CD4-positive, CD25-positive, alpha-beta regulatory T cell (primary cell): ENCODE data around the gene CNIH4. TPM values are rescaled to one million over a fixed set of nuclear protein-coding genes. Genes with fewer than 3 reads are reported as not detected.
A peak's percentile ranks its signal among the peaks of the same experiment; 100 is the strongest.

Source experiments
- ATAC-seq, 2 donors: fragments of 150-1000 bp; cut with Tn5 transposase; one replicate each; pipeline ENCODE4 v1.10.0; 2021; ENCODE audit warnings: low read depth in 2 of 2, moderate number of reproducible peaks in 2 of 2, moderate library complexity in 1 of 2
- DNase-seq, 3 donors: peaks; one replicate each; pipeline versions ENCODE4 v3.0.0 to v3.0.0-alpha.2; 2012 to 2022; ENCODE audit warnings: mixed read lengths in 1 of 3
- H3K27ac ChIP-seq: one replicate; pipeline ENCODE4 v1.7.0; 2013; ENCODE audit warnings: mild to moderate bottlenecking, low read length; ENCODE audit not compliant: insufficient read depth, poor library complexity, severe bottlenecking
- H3K27me3 ChIP-seq: one replicate; pipeline ENCODE4 v1.7.0; 2013; ENCODE audit warnings: low read length; ENCODE audit not compliant: control insufficient read depth, insufficient read depth
- H3K36me3 ChIP-seq: one replicate; pipeline ENCODE4 v1.7.0; 2013; ENCODE audit warnings: mild to moderate bottlenecking, low read length, moderate library complexity; ENCODE audit not compliant: control insufficient read depth, insufficient read depth
- H3K4me1 ChIP-seq: 2 replicates; pipeline ENCODE4 v1.7.0; 2013; ENCODE audit warnings: mild to moderate bottlenecking, low read length; ENCODE audit not compliant: insufficient read depth, control insufficient read depth, poor library complexity, severe bottlenecking
- H3K4me3 ChIP-seq: one replicate; pipeline ENCODE4 v1.7.0; 2013; ENCODE audit warnings: low read depth, mild to moderate bottlenecking, low read length, moderate library complexity
- H3K9me3 ChIP-seq, 2 experiments: 1 replicate in 1 of 2; 2 replicates in 1 of 2; pipeline ENCODE4 v1.7.0; 2013; ENCODE audit warnings: low read length in 2 of 2, mild to moderate bottlenecking in 1 of 2, moderate library complexity in 1 of 2; ENCODE audit not compliant: control insufficient read depth in 2 of 2
- H3K27ac Mint-ChIP-seq, 3 donors: one replicate each; pipeline ENCODE4 v1.8.0; 2020 to 2022; ENCODE audit warnings: mild to moderate bottlenecking in 3 of 3, mixed read lengths in 3 of 3, moderate library complexity in 2 of 3
- H3K27me3 Mint-ChIP-seq: one replicate; pipeline ENCODE4 v1.8.0; 2022; ENCODE audit warnings: mild to moderate bottlenecking, mixed read lengths
- H3K36me3 Mint-ChIP-seq: one replicate; pipeline ENCODE4 v1.8.0; 2020; ENCODE audit warnings: mixed read lengths
- H3K4me1 Mint-ChIP-seq, 4 donors: one replicate each; pipeline ENCODE4 v1.8.0; 2020 to 2022; ENCODE audit warnings: mixed read lengths in 4 of 4, mild to moderate bottlenecking in 1 of 4
- H3K4me3 Mint-ChIP-seq, 4 donors: one replicate each; pipeline ENCODE4 v1.8.0; 2020 to 2022; ENCODE audit warnings: mild to moderate bottlenecking in 4 of 4, mixed read lengths in 4 of 4, moderate library complexity in 3 of 4
- H3K9me3 Mint-ChIP-seq, 7 donors: one replicate each; pipeline ENCODE4 v1.8.0; 2020 to 2022; ENCODE audit warnings: mixed read lengths in 7 of 7, mild to moderate bottlenecking in 3 of 7, moderate library complexity in 2 of 7
- polyA plus RNA-seq, 4 donors: library from polyadenylated mRNA; unstranded; fragments of 300-500 nt; fragmentation: Illumina TruSeq; gene quantifications; one replicate each; pipeline ENCODE4 v1.2.3, GENCODE V29; 2021
- total RNA-seq: library from RNA; stranded (reverse); gene quantifications from one replicate; pipeline ENCODE4 v1.2.3, GENCODE V29; 2022

The CNIH4 gene
- total and polyA plus RNA-seq, 5 donors from 2014 or later = 20.5 to 44.1 (median 38.2) TPM

DNA sequence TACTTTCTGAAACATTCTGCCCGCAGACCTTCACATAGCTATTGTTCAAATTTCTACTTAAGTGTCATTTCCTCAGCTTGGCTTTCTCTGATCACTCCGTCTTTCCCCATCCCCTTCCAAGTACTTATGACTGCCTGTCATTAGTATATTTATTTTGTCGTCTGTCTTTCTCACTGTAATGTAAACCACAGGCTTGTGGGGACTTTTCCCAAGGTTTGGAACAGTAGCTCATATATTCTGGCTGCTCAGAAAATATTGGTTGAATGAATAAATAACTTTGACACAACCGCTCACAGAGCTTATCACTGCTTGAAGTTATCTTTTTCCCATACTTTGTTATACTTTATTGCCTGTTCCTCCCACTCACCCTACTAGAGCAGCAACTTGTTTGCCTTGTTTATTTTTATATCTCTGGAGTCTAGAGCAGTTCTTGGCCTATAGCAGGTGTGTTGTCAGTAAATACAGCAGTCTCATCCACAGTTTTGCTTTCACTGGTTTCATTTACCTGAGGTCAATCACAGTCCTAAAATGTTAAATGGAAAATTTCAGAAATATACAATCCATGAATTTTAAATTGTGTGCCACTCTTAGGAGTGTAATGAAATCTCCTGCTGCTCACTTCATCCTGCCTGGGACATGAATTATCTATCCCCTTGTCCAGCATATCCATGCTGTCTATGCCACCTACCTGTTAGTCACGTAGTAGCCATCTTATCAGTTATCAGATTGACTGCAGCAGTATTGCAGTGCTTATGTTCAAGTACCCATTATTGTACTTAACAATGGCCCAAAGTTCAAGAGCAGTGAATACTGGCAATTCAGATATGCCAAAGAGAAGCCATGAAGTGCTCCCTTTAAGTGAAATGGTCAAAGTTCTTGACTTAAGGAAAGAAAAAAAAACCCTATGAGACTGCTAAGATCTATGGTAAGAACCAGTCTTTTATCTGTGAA, 2.4 kb upstream of the CNIH4 start:
- DNase-seq (no peak), ATAC-seq (no peak)
- Histone ChIP-seq H3K9me3 (no peaks in the 10 kb centered on the region), H3K4me3 (no peak overlapping the region), H3K27me3 (no peaks in the 10 kb centered on the region), H3K27ac (no peak overlapping the region), H3K36me3 (no peaks in the 10 kb centered on the region), H3K4me1 (peaks cover 24% of the 10 kb centered on the region)
- Mint-ChIP-seq H3K27me3 (no peaks in the 10 kb centered on the region), H3K36me3 (peaks cover 2% of the 10 kb centered on the region), H3K4me3 (peak overlapping the region in 1 of 4 donors; percentile 87), H3K27ac (no peak overlapping the region), H3K9me3 (peaks cover 0 to 1% (median 0%) of the 10 kb centered on the region in 7 donors), H3K4me1 (peaks cover 19 to 31% (median 24%) of the 10 kb centered on the region in 4 donors)

- DNase-seq (no peak), ATAC-seq (no peak)
- Mint-ChIP-seq H3K9me3 (peaks cover 0 to 1% (median 0%) of the 10 kb centered on the region in 7 donors), H3K27me3 (no peaks in the 10 kb centered on the region), H3K4me3 (peak overlapping the region; percentile 90 to 93 (median 92)), H3K4me1 (peaks cover 26 to 51% (median 38%) of the 10 kb centered on the region in 4 donors), H3K27ac (peak overlapping the region; percentile 57 to 90 (median 82)), H3K36me3 (peaks cover 8% of the 10 kb centered on the region)
- Histone ChIP-seq H3K36me3 (peaks cover 4% of the 10 kb centered on the region), H3K27ac (no peak overlapping the region), H3K9me3 (no peaks in the 10 kb centered on the region), H3K4me1 (peaks cover 37% of the 10 kb centered on the region), H3K27me3 (no peaks in the 10 kb centered on the region), H3K4me3 (peak overlapping the region; percentile 73)
These were observed 996 bp downstream of the CNIH4 start for GRCh38 chr1:224357626-224358124.

DNA sequence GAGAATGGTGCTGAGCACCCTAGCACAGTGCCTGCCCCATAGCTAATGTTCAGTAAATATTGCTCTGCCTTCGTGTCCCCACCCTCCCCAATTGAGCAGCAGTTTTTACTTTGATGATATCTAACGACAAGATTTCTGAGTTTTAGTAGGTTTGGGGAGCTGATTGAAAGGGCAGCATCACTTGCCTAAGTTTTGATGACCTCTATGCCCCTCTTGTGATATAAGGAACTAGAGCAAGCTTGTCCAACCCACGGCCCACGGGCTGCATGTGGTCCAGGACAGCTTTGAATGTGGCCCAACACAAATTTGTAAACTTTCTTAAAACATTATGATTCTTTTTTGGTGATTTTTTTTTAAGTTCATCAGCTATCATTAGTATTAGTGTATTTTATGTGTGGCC, 1.6 kb downstream of the CNIH4 start:
- no peak overlapping the region for H3K27ac ChIP-seq
- peak overlapping the region; percentile 90 to 93 (median 92) for H3K4me3 Mint-ChIP-seq
- H3K27ac Mint-ChIP-seq = peak overlapping the region in 1 of 3 donors; percentile 90
- peaks cover 37% of the 10 kb centered on the region for H3K4me1 ChIP-seq
- H3K36me3 ChIP-seq = peaks cover 4% of the 10 kb centered on the region
- H3K4me1 Mint-ChIP-seq = peaks cover 30 to 56% (median 41%) of the 10 kb centered on the region in 4 donors
- H3K36me3 Mint-ChIP-seq = peaks cover 11% of the 10 kb centered on the region
- ATAC-seq (no peak), DNase-seq (no peak)
- no peaks in the 10 kb centered on the region for H3K9me3 ChIP-seq
- H3K9me3 Mint-ChIP-seq = peaks cover 0 to 1% (median 0%) of the 10 kb centered on the region in 7 donors
- peak overlapping the region; percentile 73 for H3K4me3 ChIP-seq
- no peaks in the 10 kb centered on the region for H3K27me3 Mint-ChIP-seq
- H3K27me3 ChIP-seq = no peaks in the 10 kb centered on the region

- Mint-ChIP-seq H3K4me1 (peaks cover 30 to 65% (median 46%) of the 10 kb centered on the region in 4 donors), H3K36me3 (peaks cover 17% of the 10 kb centered on the region), H3K27me3 (no peaks in the 10 kb centered on the region), H3K27ac (no peak overlapping the region), H3K4me3 (peak overlapping the region; percentile 4 to 91 (median 44)), H3K9me3 (peaks cover 0 to 1% (median 0%) of the 10 kb centered on the region in 7 donors)
- Histone ChIP-seq H3K9me3 (no peaks in the 10 kb centered on the region), H3K36me3 (peaks cover 8% of the 10 kb centered on the region), H3K27ac (no peak overlapping the region), H3K4me1 (peaks cover 37% of the 10 kb centered on the region), H3K27me3 (no peaks in the 10 kb centered on the region), H3K4me3 (no peak overlapping the region)
- ATAC-seq (no peak), DNase-seq (no peak)
These were observed 2.5 kb downstream of the CNIH4 start for GRCh38 chr1:224359207-224359606.

- Mint-ChIP-seq H3K27ac (no peak overlapping the region), H3K4me1 (peaks cover 9 to 34% (median 20%) of the 10 kb centered on the region in 4 donors), H3K27me3 (no peaks in the 10 kb centered on the region), H3K36me3 (peaks cover 46% of the 10 kb centered on the region), H3K4me3 (no peak overlapping the region), H3K9me3 (no peaks in the 10 kb centered on the region)
- H3K36me3 ChIP-seq = peaks cover 80% of the 10 kb centered on the region
- H3K27me3 ChIP-seq = no peaks in the 10 kb centered on the region
- no peaks in the 10 kb centered on the region for H3K9me3 ChIP-seq
- H3K4me3 ChIP-seq = no peak overlapping the region
- no peak overlapping the region for H3K27ac ChIP-seq
- no peaks in the 10 kb centered on the region for H3K4me1 ChIP-seq
- DNase-seq = no peak
- no peak for ATAC-seq
These were observed 11.7 kb downstream of the CNIH4 start for GRCh38 chr1:224368409-224368808.

GRCh38 chr1:224373008-224373590, 16.4 kb downstream of the CNIH4 start:
- no peak overlapping the region for H3K4me3 Mint-ChIP-seq
- H3K36me3 ChIP-seq = peaks cover 77% of the 10 kb centered on the region
- DNase-seq = no peak
- no peaks in the 10 kb centered on the region for H3K27me3 Mint-ChIP-seq
- no peak for ATAC-seq
- H3K4me1 ChIP-seq = peaks cover 16% of the 10 kb centered on the region
- peaks cover 17 to 40% (median 22%) of the 10 kb centered on the region in 4 donors for H3K4me1 Mint-ChIP-seq
- no peaks in the 10 kb centered on the region for H3K9me3 Mint-ChIP-seq
- H3K27ac Mint-ChIP-seq = peak overlapping the region in 1 of 3 donors; percentile 25
- H3K4me3 ChIP-seq = no peak overlapping the region
- H3K27me3 ChIP-seq = no peaks in the 10 kb centered on the region
- H3K36me3 Mint-ChIP-seq = peaks cover 60% of the 10 kb centered on the region
- no peaks in the 10 kb centered on the region for H3K9me3 ChIP-seq
- no peak overlapping the region for H3K27ac ChIP-seq

GRCh38 chr1:224375059-224375458, 18.4 kb downstream of the CNIH4 start:
- Mint-ChIP-seq H3K36me3 (peaks cover 64% of the 10 kb centered on the region), H3K9me3 (no peaks in the 10 kb centered on the region), H3K27ac (peak overlapping the region in 1 of 3 donors; percentile 69), H3K4me3 (peak overlapping the region in 1 of 4 donors; percentile 35), H3K27me3 (no peaks in the 10 kb centered on the region), H3K4me1 (peaks cover 30 to 46% (median 35%) of the 10 kb centered on the region in 4 donors)
- no peaks in the 10 kb centered on the region for H3K27me3 ChIP-seq
- ATAC-seq (no peak), DNase-seq (no peak)
- H3K27ac ChIP-seq = no peak overlapping the region
- no peak overlapping the region for H3K4me3 ChIP-seq
- H3K4me1 ChIP-seq = peaks cover 29% of the 10 kb centered on the region
- H3K36me3 ChIP-seq = peaks cover 58% of the 10 kb centered on the region
- no peaks in the 10 kb centered on the region for H3K9me3 ChIP-seq
